ENCODE data around the gene ABHD16B.
"Not testable (repeated sequence)": the region's sequence is repeated elsewhere in the genome, so short reads cannot be mapped to it uniquely, and the experiment has no call there.

Gene ABHD16B

DNA sequence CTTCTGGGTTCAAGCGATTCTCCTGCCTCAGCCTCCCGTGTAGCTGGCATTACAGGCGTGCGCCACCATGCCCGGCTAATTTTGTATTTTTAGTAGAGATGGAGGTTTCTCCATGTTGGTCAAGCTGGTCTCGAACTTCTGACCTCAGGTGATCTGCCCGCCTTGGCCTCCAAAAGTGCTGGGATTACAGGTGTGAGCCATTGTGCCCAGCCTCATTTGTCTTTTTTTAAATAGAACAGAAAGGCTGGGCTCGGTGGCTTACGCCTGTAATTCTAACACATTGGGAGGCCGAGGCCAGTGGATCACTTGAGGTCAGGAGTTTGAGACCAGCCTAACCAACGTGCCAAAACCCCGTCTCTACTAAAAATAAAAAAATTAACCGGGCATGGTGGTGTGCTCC lies 5.7 kb downstream of the ABHD16B start:
- H3K4me1 ChIP-seq (ENCODE audit: control insufficient read depth, insufficient read depth, low read length) = not testable (repeated sequence)
- H3K36me3 ChIP-seq (ENCODE audit: control insufficient read depth, insufficient read depth, low read length) = peaks cover 47% of the 10 kb centered on the region

DNA sequence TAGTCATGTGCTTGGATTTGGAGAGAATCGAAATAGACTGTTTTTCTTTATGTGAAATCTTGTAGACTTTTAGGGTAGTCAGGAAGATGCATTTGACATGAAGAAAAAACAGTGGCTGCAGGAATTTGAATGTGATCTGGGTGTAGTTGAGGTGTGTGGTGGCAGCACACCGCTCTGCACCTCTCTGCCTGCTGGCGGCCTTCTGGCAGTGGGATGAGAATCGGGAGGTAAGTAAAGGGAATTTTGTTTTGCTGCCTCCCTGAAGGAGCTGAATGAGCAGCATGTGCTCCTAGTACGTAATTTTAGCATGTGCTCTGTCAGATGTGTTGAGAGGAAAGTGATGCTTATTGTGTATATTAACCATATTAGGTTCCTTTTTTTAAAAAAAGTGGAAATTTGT lies 7.0 kb downstream of the ABHD16B start:
- Histone ChIP-seq H3K27me3 (ENCODE audit: control insufficient read depth, insufficient read depth, low read length) (no peaks in the 10 kb centered on the region), H3K36me3 (ENCODE audit: control insufficient read depth, insufficient read depth, low read length) (peaks cover 46% of the 10 kb centered on the region), H3K4me1 (ENCODE audit: control insufficient read depth, insufficient read depth, low read length) (peaks cover 8% of the 10 kb centered on the region; the same call in 1 of the 2 replicates), H3K27ac (ENCODE audit: low read depth, low read length) (no peak overlapping the region), H3K9me3 (ENCODE audit: control insufficient read depth, insufficient read depth, low read depth, low read length) (no peaks in the 10 kb centered on the region), H3K4me3 (ENCODE audit: low read depth, low read length) (no peak overlapping the region), H3K9ac (ENCODE audit: low read length) (no peak overlapping the region)

More for the DNA sequence above, 5.7 kb downstream of the ABHD16B start:
- H3K27ac ChIP-seq (ENCODE audit: low read depth, low read length); H3K4me3 ChIP-seq (ENCODE audit: low read depth, low read length); H3K9ac ChIP-seq (ENCODE audit: low read length); H3K9me3 ChIP-seq (ENCODE audit: control insufficient read depth, insufficient read depth, low read depth, low read length); H3K27me3 ChIP-seq (ENCODE audit: control insufficient read depth, insufficient read depth, low read length): not testable (repeated sequence)

DNA sequence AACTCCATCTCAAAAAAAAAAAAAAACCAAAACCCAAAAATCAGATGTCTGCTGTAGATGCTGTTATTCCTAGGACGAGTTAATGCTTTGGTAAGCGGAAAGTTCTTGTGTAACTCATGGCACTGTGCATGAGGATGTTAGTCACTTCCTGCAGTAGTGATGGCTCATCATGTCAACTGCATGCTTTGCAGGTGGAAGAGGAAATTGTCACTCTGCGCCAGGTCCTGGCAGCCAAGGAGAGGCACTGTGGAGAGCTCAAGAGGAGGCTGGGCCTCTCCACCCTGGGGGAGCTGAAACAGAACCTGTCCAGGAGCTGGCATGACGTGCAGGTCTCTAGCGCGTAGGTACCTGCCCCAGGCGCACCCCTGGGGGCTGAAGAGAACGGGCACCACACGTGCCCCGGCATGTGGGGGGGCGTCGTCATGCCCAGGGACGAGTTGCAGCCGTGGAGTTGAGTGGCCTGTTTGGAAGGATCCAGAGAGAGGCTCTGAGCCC lies 12.2 kb downstream of the ABHD16B start:
- no peak overlapping the region for H3K27ac ChIP-seq (ENCODE audit: low read depth, low read length)
- H3K4me3 ChIP-seq (ENCODE audit: low read depth, low read length) = no peak overlapping the region
- no peaks in the 10 kb centered on the region for H3K9me3 ChIP-seq (ENCODE audit: control insufficient read depth, insufficient read depth, low read depth, low read length)
- no peaks in the 10 kb centered on the region for H3K4me1 ChIP-seq (ENCODE audit: control insufficient read depth, insufficient read depth, low read length)
- H3K9ac ChIP-seq (ENCODE audit: low read length) = no peak overlapping the region
- H3K27me3 ChIP-seq (ENCODE audit: control insufficient read depth, insufficient read depth, low read length) = no peaks in the 10 kb centered on the region
- H3K36me3 ChIP-seq (ENCODE audit: control insufficient read depth, insufficient read depth, low read length) = peaks cover 83% of the 10 kb centered on the region

DNA sequence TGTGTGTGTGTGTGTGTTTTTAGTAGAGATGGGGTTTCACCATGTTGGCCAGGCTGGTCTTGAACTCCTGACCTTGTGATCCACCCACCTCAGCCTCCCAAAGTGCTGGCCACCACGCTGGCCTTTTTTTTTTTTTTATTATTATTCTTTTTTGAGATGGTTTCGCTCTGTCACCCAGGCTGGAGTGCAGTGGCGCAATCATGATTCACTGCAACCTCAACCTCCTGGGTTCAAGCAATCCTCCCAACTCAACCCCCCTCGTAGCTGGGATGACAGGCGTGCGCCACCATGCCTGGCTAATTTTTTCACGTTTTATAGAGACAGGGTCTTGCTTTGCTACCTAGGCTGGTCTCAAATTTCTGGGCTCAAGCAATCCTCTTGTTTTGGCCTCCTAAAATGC lies 12.9 kb downstream of the ABHD16B start:
- not testable (repeated sequence) for H3K9me3 ChIP-seq (ENCODE audit: control insufficient read depth, insufficient read depth, low read depth, low read length); H3K4me3 ChIP-seq (ENCODE audit: low read depth, low read length); H3K27ac ChIP-seq (ENCODE audit: low read depth, low read length); H3K9ac ChIP-seq (ENCODE audit: low read length); H3K4me1 ChIP-seq (ENCODE audit: control insufficient read depth, insufficient read depth, low read length); H3K27me3 ChIP-seq (ENCODE audit: control insufficient read depth, insufficient read depth, low read length)
- H3K36me3 ChIP-seq (ENCODE audit: control insufficient read depth, insufficient read depth, low read length) = peaks cover 83% of the 10 kb centered on the region

DNA sequence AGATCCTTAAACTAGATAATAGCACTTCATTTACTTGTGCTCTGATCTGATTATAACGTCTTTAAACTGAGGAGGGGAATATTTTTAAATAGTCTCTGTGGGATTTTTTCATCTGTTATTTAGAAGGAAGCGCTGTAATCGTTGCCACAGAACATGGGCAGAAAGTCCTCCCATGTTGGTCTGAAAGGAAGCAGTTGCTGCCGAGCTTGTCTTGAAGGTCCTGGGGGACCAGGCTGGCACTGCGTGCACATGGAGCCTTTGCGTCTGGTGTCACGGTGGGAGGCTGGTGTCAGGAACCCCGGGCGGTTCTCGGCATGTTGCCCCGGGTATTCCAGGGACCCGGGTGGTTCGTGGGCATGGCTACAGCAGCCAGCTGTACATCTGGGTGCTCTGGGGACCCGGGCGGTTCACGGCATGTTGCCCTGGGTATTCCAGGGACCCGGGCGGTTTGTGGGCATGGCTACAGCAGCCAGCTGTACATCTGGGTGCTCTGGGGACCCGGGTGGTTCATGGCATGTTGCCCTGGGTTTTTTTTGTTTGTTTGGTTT lies 15.3 kb downstream of the ABHD16B start:
- Histone ChIP-seq H3K4me1 (ENCODE audit: control insufficient read depth, insufficient read depth, low read length) (no peaks in the 10 kb centered on the region), H3K9me3 (ENCODE audit: control insufficient read depth, insufficient read depth, low read depth, low read length) (no peaks in the 10 kb centered on the region), H3K36me3 (ENCODE audit: control insufficient read depth, insufficient read depth, low read length) (peaks cover 70% of the 10 kb centered on the region), H3K4me3 (ENCODE audit: low read depth, low read length) (no peak overlapping the region), H3K27me3 (ENCODE audit: control insufficient read depth, insufficient read depth, low read length) (no peaks in the 10 kb centered on the region), H3K9ac (ENCODE audit: low read length) (no peak overlapping the region), H3K27ac (ENCODE audit: low read depth, low read length) (no peak overlapping the region)

DNA sequence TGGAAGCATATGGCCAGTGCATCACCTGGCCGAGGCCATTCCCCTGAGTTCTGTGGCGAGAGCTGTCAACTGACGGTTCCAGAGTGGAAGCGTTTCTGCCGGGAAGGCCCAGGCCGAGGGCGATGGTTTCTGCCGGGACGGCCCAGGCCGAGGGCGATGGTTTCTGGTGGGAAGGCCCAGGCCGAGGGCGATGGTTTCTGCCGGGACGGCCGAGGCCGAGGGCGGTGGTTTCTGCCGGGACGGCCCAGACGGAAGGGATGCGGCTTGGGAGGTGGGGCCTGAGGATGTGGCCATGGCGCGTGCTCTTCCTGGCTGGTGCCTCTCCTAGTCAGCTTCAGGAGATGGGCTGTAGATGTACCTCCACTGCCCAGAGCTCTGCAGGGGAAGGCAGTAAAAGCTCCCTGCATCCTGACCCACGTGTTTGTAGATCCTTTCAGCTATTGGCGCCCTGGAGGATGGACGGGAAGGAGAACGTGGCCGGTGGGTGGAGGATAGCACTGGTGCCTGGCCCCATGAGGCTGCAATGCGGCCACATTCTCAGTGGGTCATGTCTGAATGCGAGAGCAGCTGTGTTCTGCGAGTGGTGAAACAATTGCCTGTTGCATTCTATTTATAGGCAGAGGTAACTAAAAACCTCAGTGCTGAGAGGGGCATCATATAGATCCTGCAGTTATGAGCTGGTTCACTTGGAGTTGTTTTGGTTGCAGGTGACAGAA lies 16.6 kb downstream of the ABHD16B start:
- H3K4me1 ChIP-seq (ENCODE audit: control insufficient read depth, insufficient read depth, low read length) = no peaks in the 10 kb centered on the region
- H3K4me3 ChIP-seq (ENCODE audit: low read depth, low read length) = no peak overlapping the region
- no peaks in the 10 kb centered on the region for H3K9me3 ChIP-seq (ENCODE audit: control insufficient read depth, insufficient read depth, low read depth, low read length)
- peaks cover 75% of the 10 kb centered on the region for H3K36me3 ChIP-seq (ENCODE audit: control insufficient read depth, insufficient read depth, low read length)
- no peak overlapping the region for H3K27ac ChIP-seq (ENCODE audit: low read depth, low read length)
- H3K27me3 ChIP-seq (ENCODE audit: control insufficient read depth, insufficient read depth, low read length) = no peaks in the 10 kb centered on the region
- no peak overlapping the region for H3K9ac ChIP-seq (ENCODE audit: low read length)

DNA sequence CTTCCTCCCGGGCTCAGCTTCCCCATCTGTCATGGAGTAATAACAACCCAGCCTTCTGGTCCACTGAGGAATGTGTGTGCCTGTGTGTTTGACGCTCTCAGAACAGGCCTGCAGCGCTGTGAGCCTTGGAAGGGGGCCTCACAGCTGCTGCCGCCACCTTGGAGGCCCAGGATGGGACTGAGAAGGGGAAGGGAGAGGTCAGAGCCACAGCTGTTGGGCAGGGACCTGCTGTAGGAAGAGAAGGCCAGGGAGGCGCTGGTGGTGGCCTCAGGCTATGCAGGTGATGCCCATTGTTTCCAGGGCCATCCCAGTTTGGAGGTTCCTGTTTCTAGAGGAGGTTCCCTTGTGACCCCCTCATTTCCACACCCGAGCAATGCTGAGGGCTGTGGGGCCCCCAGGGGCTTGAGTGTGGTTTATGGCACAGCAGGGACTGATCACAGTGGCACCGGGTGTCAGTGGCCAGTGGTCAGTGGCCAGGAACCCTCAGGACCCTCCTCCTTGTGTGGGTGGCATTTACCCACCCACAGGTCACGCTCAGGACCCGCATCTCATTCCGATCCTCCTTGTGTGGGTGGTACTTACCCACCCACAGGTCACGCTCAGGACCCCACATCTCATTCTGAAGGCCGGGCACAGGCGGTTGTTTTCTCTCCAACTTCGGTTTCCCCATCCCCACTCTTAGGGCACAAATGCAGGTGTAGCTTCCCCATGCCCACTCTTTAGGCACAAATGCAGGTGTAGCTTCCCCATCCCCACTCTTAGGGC lies 17.8 kb downstream of the ABHD16B start:
- H3K9ac ChIP-seq (ENCODE audit: low read length) = no peak overlapping the region

DNA sequence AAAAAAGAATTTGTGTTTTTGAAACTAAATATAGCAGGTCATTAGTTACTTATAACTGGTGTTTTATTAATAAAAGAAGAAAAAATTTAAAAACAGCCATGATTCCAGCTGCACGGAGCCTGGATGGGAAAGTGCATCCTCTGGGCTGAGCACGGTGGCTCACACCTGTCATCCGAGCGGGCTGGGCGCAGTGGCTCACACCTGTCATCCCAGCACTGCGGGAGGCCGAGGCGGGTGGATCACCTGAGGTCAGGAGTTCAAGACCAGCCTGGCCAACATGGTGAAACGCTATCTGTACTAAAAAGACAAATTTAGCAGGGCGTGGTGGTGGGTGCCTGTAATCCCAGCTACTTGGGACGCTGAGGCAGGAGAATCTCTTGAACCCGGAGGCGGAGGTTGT lies 19.6 kb downstream of the ABHD16B start:
- H3K36me3 ChIP-seq (ENCODE audit: control insufficient read depth, insufficient read depth, low read length) = peaks cover 80% of the 10 kb centered on the region
- H3K27ac ChIP-seq (ENCODE audit: low read depth, low read length); H3K9ac ChIP-seq (ENCODE audit: low read length); H3K4me1 ChIP-seq (ENCODE audit: control insufficient read depth, insufficient read depth, low read length); H3K9me3 ChIP-seq (ENCODE audit: control insufficient read depth, insufficient read depth, low read depth, low read length); H3K27me3 ChIP-seq (ENCODE audit: control insufficient read depth, insufficient read depth, low read length); H3K4me3 ChIP-seq (ENCODE audit: low read depth, low read length): not testable (repeated sequence)

More for the DNA sequence above, 17.8 kb downstream of the ABHD16B start:
- H3K4me3 ChIP-seq (ENCODE audit: low read depth, low read length) = no peak overlapping the region
- H3K27me3 ChIP-seq (ENCODE audit: control insufficient read depth, insufficient read depth, low read length) = no peaks in the 10 kb centered on the region
- no peaks in the 10 kb centered on the region for H3K4me1 ChIP-seq (ENCODE audit: control insufficient read depth, insufficient read depth, low read length)
- peaks cover 77% of the 10 kb centered on the region for H3K36me3 ChIP-seq (ENCODE audit: control insufficient read depth, insufficient read depth, low read length)
- H3K9me3 ChIP-seq (ENCODE audit: control insufficient read depth, insufficient read depth, low read depth, low read length) = no peaks in the 10 kb centered on the region
- no peak overlapping the region for H3K27ac ChIP-seq (ENCODE audit: low read depth, low read length)

DNA sequence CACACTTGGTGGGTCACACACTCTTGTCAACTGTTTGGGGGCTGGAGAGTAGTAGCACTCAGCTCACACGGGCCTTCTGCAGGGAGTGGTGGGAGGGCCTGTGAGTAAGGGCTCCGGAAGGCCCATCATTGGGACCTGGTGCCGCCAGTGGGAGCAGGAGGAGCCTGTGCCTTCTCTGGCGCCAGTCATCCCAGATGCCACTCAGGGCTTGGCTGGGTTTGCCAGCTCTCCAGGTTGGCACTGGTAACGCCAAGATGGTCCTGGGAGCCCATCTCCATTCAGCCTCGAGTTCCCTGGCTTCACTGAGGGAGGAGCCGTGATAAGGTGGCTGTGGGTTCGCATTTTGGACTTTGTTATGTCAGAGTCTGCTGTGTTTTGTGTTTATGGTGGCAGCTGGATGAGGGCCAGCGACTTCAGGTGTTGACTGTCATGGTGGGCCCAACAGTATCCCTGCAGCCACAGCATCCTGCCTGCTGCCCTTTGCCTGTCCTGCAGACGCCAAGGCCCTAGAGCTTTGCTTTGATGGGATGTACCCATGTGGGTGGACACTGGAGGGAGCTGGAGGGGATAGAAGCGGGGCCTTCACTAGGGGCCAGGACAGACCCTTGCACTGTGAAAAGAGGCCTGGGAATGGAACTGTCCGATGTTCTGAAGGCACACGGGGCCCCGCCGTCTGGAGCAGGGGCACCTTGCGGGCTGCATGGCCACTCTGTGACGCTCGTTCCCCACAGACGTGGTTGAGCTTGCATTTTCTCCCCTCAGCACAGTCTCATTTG lies 20.3 kb downstream of the ABHD16B start:
- no peaks in the 10 kb centered on the region for H3K27me3 ChIP-seq (ENCODE audit: control insufficient read depth, insufficient read depth, low read length)
- no peaks in the 10 kb centered on the region for H3K4me1 ChIP-seq (ENCODE audit: control insufficient read depth, insufficient read depth, low read length)
- H3K9me3 ChIP-seq (ENCODE audit: control insufficient read depth, insufficient read depth, low read depth, low read length) = no peaks in the 10 kb centered on the region
- no peak overlapping the region for H3K9ac ChIP-seq (ENCODE audit: low read length)
- H3K4me3 ChIP-seq (ENCODE audit: low read depth, low read length) = no peak overlapping the region
- H3K36me3 ChIP-seq (ENCODE audit: control insufficient read depth, insufficient read depth, low read length) = peaks cover 75% of the 10 kb centered on the region
- H3K27ac ChIP-seq (ENCODE audit: low read depth, low read length) = no peak overlapping the region

DNA sequence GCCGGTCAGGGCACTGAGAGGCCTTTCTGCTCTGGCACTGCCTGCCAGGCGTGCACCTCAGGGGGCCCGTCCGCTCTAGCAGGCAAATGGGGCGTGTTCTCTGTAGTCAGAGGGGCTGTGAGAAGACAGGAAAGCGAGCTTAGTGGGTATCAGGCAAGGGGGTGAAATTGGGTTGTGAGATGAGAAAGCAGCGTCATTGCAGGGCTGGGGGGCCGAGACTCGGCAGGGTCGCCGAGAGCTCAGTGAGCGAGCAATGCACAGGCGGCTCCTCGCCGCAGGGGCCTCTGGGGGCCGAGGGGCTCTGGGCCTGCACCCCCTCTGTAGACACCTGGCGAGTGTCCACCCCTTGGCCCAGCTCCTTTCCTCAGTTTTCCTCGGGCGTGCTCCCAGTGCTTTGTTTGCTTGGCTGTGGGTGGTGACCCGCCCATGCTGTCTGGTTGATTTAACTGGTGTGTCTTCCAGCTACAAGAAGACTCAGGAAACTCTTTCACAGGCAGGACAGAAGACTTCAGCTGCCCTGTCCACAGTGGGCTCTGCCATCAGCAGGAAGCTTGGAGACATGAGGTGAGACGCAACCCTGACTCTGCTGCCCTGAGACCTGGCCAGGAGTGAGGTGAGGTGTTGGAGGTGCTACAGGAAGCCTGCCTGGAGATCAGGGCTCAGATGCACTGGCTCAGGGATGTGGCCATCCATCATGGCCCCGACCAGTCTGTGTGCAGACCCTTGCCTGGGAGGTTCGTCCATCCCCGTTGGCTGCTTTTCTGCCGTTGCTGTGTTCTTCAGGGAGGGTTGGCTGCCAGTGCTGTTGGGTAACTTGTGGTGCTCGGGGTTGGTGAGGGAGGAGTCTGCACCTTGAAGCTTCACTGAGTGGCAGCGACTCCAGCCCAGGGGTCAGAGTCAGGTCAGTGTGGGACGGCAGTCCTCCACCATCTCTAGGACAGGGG lies 21.2 kb downstream of the ABHD16B start:
- peaks cover 79% of the 10 kb centered on the region for H3K36me3 ChIP-seq (ENCODE audit: control insufficient read depth, insufficient read depth, low read length)

More for the DNA sequence above, 21.2 kb downstream of the ABHD16B start:
- no peaks in the 10 kb centered on the region for H3K9me3 ChIP-seq (ENCODE audit: control insufficient read depth, insufficient read depth, low read depth, low read length)
- no peak overlapping the region for H3K4me3 ChIP-seq (ENCODE audit: low read depth, low read length)
- no peak overlapping the region for H3K9ac ChIP-seq (ENCODE audit: low read length)
- no peaks in the 10 kb centered on the region for H3K4me1 ChIP-seq (ENCODE audit: control insufficient read depth, insufficient read depth, low read length)
- no peaks in the 10 kb centered on the region for H3K27me3 ChIP-seq (ENCODE audit: control insufficient read depth, insufficient read depth, low read length)
- H3K27ac ChIP-seq (ENCODE audit: low read depth, low read length) = no peak overlapping the region

Data from HUES6 (cell line).